CD14-positive monocyte (primary cell): ENCODE measurements around the gene ZNF768. TPM values are rescaled to one million over a fixed set of nuclear protein-coding genes. Genes with fewer than 3 reads are reported as not detected.
A peak's percentile ranks its signal among the peaks of the same experiment; 100 is the strongest.
"Not testable (repeated sequence)": the region's sequence is repeated elsewhere in the genome, so short reads cannot be mapped to it uniquely, and the experiment has no call there.

Experiments
- DNase-seq, 3 donors: peaks; one replicate each; pipeline ENCODE4 v3.0.0-alpha.2; 2011 to 2022
- H2AFZ ChIP-seq: 2 replicates; pipeline ENCODE4 v1.6.0; 2012; ENCODE audit warnings: mild to moderate bottlenecking, low read depth, low read length, inconsistent platforms; ENCODE audit not compliant: insufficient read depth, poor library complexity, severe bottlenecking
- H3K27ac ChIP-seq, 2 donors: 1 replicate in 1 of 2; 2 replicates in 1 of 2; pipeline ENCODE4 v1.5.1; 2012 to 2013; ENCODE audit warnings: low read length in 2 of 2, control low read depth in 1 of 2, inconsistent platforms in 1 of 2, low read depth in 1 of 2, mild to moderate bottlenecking in 1 of 2
- H3K27me3 ChIP-seq, 2 donors: one replicate each; pipeline versions ENCODE4 v1.6.0 to v1.6.1; 2011 to 2013; ENCODE audit warnings: low read length in 2 of 2; ENCODE audit not compliant: control insufficient read depth in 2 of 2, insufficient read depth in 2 of 2
- H3K36me3 ChIP-seq, 2 donors: replicated peaks in 1 of 2; 1 replicate in 1 of 2; 2 replicates in 1 of 2; pipeline versions ENCODE4 v1.5.1 to v1.6.1; 2012 to 2013; ENCODE audit warnings: low read length in 2 of 2, control low read depth in 1 of 2, inconsistent platforms in 1 of 2, mild to moderate bottlenecking in 1 of 2; ENCODE audit not compliant: insufficient read depth in 2 of 2, control insufficient read depth in 1 of 2
- H3K4me1 ChIP-seq, 2 donors: 1 replicate in 1 of 2; 2 replicates in 1 of 2; pipeline versions ENCODE4 v1.5.1 to v1.6.1; 2012 to 2013; ENCODE audit warnings: low read length in 2 of 2, control low read depth in 1 of 2, inconsistent platforms in 1 of 2, mild to moderate bottlenecking in 1 of 2, moderate library complexity in 1 of 2; ENCODE audit not compliant: insufficient read depth in 2 of 2, control insufficient read depth in 1 of 2
- H3K4me2 ChIP-seq: replicated peaks from 2 replicates; pipeline ENCODE3; 2012; ENCODE audit warnings: low read length, moderate library complexity, mild to moderate bottlenecking; ENCODE audit not compliant: poor library complexity, severe bottlenecking; ENCODE audit errors: extremely low read depth
- H3K4me3 ChIP-seq, 3 experiments: fragments of 200-600 bp in 1 of 3; sonication (generic) in 1 of 3; replicated peaks in 1 of 3; 1 replicate in 2 of 3; 2 replicates in 1 of 3; pipeline ENCODE4 v1.5.1; 2011 to 2013; ENCODE audit warnings: low read length in 3 of 3, mild to moderate bottlenecking in 3 of 3, control low read depth in 2 of 3, low read depth in 2 of 3, inconsistent platforms in 1 of 3, moderate library complexity in 1 of 3
- H3K79me2 ChIP-seq: 2 replicates; pipeline ENCODE4 v1.6.0; 2012; ENCODE audit warnings: mild to moderate bottlenecking, control low read depth, inconsistent platforms, low read length, moderate library complexity; ENCODE audit not compliant: insufficient read depth
- H3K9ac ChIP-seq: 2 replicates; pipeline ENCODE4 v1.6.0; 2017; ENCODE audit warnings: low read length, mild to moderate bottlenecking; ENCODE audit not compliant: insufficient read depth, poor library complexity, severe bottlenecking
- H3K9me3 ChIP-seq, 2 donors: replicated peaks in 1 of 2; 1 replicate in 1 of 2; 2 replicates in 1 of 2; pipeline versions ENCODE4 v1.5.1 to v1.6.1; 2012 to 2013; ENCODE audit warnings: low read length in 2 of 2, control low read depth in 1 of 2; ENCODE audit not compliant: control insufficient read depth in 1 of 2, insufficient read depth in 1 of 2
- H4K20me1 ChIP-seq: 2 replicates; pipeline ENCODE4 v1.6.0; 2012; ENCODE audit warnings: mild to moderate bottlenecking, low read length, control low read depth, moderate library complexity; ENCODE audit not compliant: insufficient read depth
- H3K27ac Mint-ChIP-seq, 7 donors: one replicate each; pipeline ENCODE4 v1.8.0; 2020; ENCODE audit warnings: mild to moderate bottlenecking in 7 of 7, mixed read lengths in 7 of 7, moderate library complexity in 6 of 7, inconsistent platforms in 2 of 7
- H3K27me3 Mint-ChIP-seq, 3 donors: one replicate each; pipeline ENCODE4 v1.8.0; 2021 to 2022; ENCODE audit warnings: low read depth in 3 of 3, mild to moderate bottlenecking in 3 of 3, mixed read lengths in 3 of 3, moderate library complexity in 3 of 3, inconsistent platforms in 1 of 3
- H3K36me3 Mint-ChIP-seq, 2 donors: one replicate each; pipeline ENCODE4 v1.8.0; 2020; ENCODE audit warnings: mixed read lengths in 2 of 2, inconsistent platforms in 1 of 2, mild to moderate bottlenecking in 1 of 2
- H3K4me1 Mint-ChIP-seq: one replicate; pipeline ENCODE4 v1.8.0; 2020; ENCODE audit warnings: mild to moderate bottlenecking, mixed read lengths
- H3K4me3 Mint-ChIP-seq, 2 donors: one replicate each; pipeline ENCODE4 v1.8.0; 2020; ENCODE audit warnings: mild to moderate bottlenecking in 2 of 2, mixed read lengths in 2 of 2, moderate library complexity in 1 of 2
- H3K9me3 Mint-ChIP-seq, 7 donors: one replicate each; pipeline ENCODE4 v1.8.0; 2020 to 2022; ENCODE audit warnings: mixed read lengths in 7 of 7, mild to moderate bottlenecking in 6 of 7, moderate library complexity in 6 of 7, inconsistent platforms in 2 of 7
- CTCF ChIP-seq: fragments of 200-600 bp; IDR thresholded peaks from one replicate; pipeline ENCODE4 v1.8.0; 2022; ENCODE audit warnings: antibody characterized with exemption, mild to moderate bottlenecking
- WGBS: methylation state at CpG from one replicate; pipeline ENCODE4 v1.1.5; 2013; ENCODE audit warnings: missing lambda C conversion rate; ENCODE audit not compliant: insufficient coverage; 5-methylcytosine and 5-hydroxymethylcytosine counted together
- intact Hi-C, 2 donors: fragments of 100-400 bp; cut with micrococcal nuclease; formaldehyde crosslinking; loops; one replicate each; pipeline versions ENCODE4 v1.15.0 to v1.15.1; 2023
- polyA plus RNA-seq, 3 donors: library from polyadenylated mRNA; depleted of rRNA in 1 of 3; unstranded in 2 of 3; stranded (reverse) in 1 of 3; fragments of 300-500 nt in 2 of 3; fragments of >200 nt in 1 of 3; fragmentation: Illumina TruSeq in 2 of 3; gene quantifications; 1 replicate in 2 of 3; 2 replicates in 1 of 3; pipeline ENCODE4 v1.2.3, GENCODE V29; 2012 to 2021

Gene ZNF768
- polyA plus RNA-seq, 3 donors: 2.8 to 13.4 (median 3.0) TPM

- Mint-ChIP-seq H3K9me3 (no peaks in the 10 kb centered on the region), H3K36me3 (peaks cover 70 to 91% of the 10 kb centered on the region in 2 donors), H3K27ac (peak overlapping the region in 6 of 7 donors; percentile 41 to 82 (median 66)), H3K27me3 (no peaks in the 10 kb centered on the region), H3K4me1 (peaks cover 48% of the 10 kb centered on the region), H3K4me3 (no peak overlapping the region)
- peak overlapping the region in 1 of 2 donors; percentile 40 for H3K27ac ChIP-seq
- H4K20me1 ChIP-seq: peaks cover 100% of the 10 kb centered on the region
- TF ChIP-seq CTCF: no peak
- DNase-seq: no peak
- intact Hi-C loops: no loop called here
- H3K4me1 ChIP-seq: peaks cover 32 to 55% of the 10 kb centered on the region in 2 donors
- no peaks in the 10 kb centered on the region for H3K9me3 ChIP-seq
- no peak overlapping the region for H3K9ac ChIP-seq
- no peak overlapping the region for H3K4me3 ChIP-seq
- 79% methylated on average over 9 of the region's 12 CpGs for WGBS
- H3K79me2 ChIP-seq: peaks cover 91% of the 10 kb centered on the region
- H3K27me3 ChIP-seq: no peaks in the 10 kb centered on the region
- H3K4me2 ChIP-seq: no peak overlapping the region
- peaks cover 79 to 95% of the 10 kb centered on the region in 2 donors for H3K36me3 ChIP-seq
- H2AFZ ChIP-seq: no peak overlapping the region
These were observed 47.4 kb downstream of the ZNF768 start for GRCh38 chr16:30478766-30479478.

- H3K9me3 Mint-ChIP-seq, H3K4me2 ChIP-seq, H3K27me3 Mint-ChIP-seq, H3K9ac ChIP-seq, H3K4me3 ChIP-seq, H3K9me3 ChIP-seq, H3K27me3 ChIP-seq, DNase-seq, H2AFZ ChIP-seq, H3K4me3 Mint-ChIP-seq, intact Hi-C loops: not testable (repeated sequence)
- peaks cover 95% of the 10 kb centered on the region for H4K20me1 ChIP-seq
- peak overlapping the region in 1 of 2 donors; percentile 61 for H3K27ac ChIP-seq
- 92% methylated on average over 2 of the region's 3 CpGs for WGBS
- H3K4me1 ChIP-seq: peaks cover 39 to 66% of the 10 kb centered on the region in 2 donors
- H3K4me1 Mint-ChIP-seq: peaks cover 59% of the 10 kb centered on the region
- H3K36me3 Mint-ChIP-seq: peaks cover 59 to 79% of the 10 kb centered on the region in 2 donors
- H3K36me3 ChIP-seq: peaks cover 67 to 83% of the 10 kb centered on the region in 2 donors
- peaks cover 91% of the 10 kb centered on the region for H3K79me2 ChIP-seq
- H3K27ac Mint-ChIP-seq: peak overlapping the region in 6 of 7 donors; percentile 4 to 80 (median 42)
These were observed 48.6 kb downstream of the ZNF768 start for GRCh38 chr16:30477773-30478172.
